ENCODE results near the gene ATP10A. TPM values are rescaled to one million over a fixed set of nuclear protein-coding genes. Genes with fewer than 3 reads are reported as not detected.
"Not testable (repeated sequence)": the region's sequence is repeated elsewhere in the genome, so short reads cannot be mapped to it uniquely, and the experiment has no call there.

The ATP10A gene
- total and polyA plus RNA-seq, 9 of the 15 experiments (the other 6 are each of a cell fraction or from before 2014, with no cell fraction given): 0.09 TPM; not detected in 8

DNA sequence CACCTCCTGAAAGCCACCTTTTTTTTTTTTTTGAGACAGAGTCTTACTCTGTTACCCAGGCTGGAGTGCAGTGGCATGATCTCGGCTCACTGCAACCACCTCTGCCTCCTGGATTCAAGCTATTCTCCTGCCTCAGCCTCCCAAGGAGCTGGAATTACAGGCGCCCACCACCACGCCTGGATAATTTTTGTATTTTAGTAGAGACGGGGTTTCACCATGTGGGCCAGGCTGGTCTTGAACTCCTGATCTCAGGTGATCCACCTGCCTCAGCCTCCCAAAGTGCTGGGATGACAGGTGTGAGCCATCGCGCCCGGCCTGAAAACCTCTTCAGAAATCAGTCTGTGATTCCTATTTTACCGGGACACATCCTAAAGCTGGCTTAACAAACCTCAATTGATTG is 91.4 kb downstream of the ATP10A start:
- H3K27me3 ChIP-seq (ENCODE audit: control insufficient read depth in 2 of 2, insufficient read depth in 2 of 2, low read length in 2 of 2): peaks cover 5 to 28% of the 10 kb centered on the region in 2 experiments; a peak in 3 of 5 replicates
- intact Hi-C loops (cut with micrococcal nuclease); H2AFZ ChIP-seq (ENCODE audit: low read depth, low read length); H3K4me2 ChIP-seq (ENCODE audit: insufficient read depth, low read length); H3K4me3 ChIP-seq; H3K4me1 ChIP-seq (replicated peaks in 1 of 2; ENCODE audit: control insufficient read depth in 2 of 2, insufficient read depth in 2 of 2, low read length in 2 of 2); in situ Hi-C loops (cut with MboI); H3K79me2 ChIP-seq (ENCODE audit: control insufficient read depth, insufficient read depth, low read length); H3K27ac ChIP-seq (ENCODE audit: extremely low read depth, low read depth, low read length); FAIRE-seq; DNase-seq (ENCODE audit: extremely low read depth in 1 of 4, low spot score in 3 of 4); CTCF ChIA-PET (ENCODE audit: low intra/inter-chr PET ratio); H3K36me3 ChIP-seq (ENCODE audit: control insufficient read depth, insufficient read depth, low read length); H3K9me1 ChIP-seq (ENCODE audit: control insufficient read depth, insufficient read depth, low read length); BruUV-seq (replicated peaks); ATAC-seq; H3K9me3 ChIP-seq (replicated peaks; ENCODE audit: control insufficient read depth, insufficient read depth, low read depth, low read length); H3K9ac ChIP-seq (ENCODE audit: insufficient read depth in 1 of 2, low read depth in 2 of 2, low read length in 2 of 2); H4K20me1 ChIP-seq (replicated peaks; ENCODE audit: control insufficient read depth, insufficient read depth, low read length): not testable (repeated sequence)
- 1% methylated on average over 7 of the region's 8 CpGs for WGBS (ENCODE audit: insufficient coverage, low coverage, missing lambda C conversion rate)
- POLR2A ChIA-PET: interaction anchor here (0.8 kb wide), 2 partner anchors 9 to 10 kb away, joined by 3 to 4 read pairs; no protein-coding TSS in a partner anchor

DNA sequence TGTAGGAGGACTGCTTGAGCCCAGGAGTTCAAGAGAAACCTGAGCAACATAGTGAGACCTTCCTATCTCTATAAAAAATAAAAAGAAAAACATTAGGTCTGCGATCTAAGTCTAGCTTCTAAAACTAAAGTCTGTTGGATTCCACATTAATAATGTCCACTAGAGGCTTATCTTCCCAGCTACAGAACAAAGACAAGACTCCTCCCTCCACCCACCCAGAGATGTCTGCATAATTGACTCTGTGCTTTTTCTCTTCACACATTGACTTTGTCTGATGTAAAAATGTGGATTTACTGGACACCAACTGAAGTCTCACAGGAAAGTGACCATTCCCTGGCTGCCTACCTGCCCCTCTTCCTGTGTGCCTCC is 91.8 kb downstream of the ATP10A start:
- ChIA-PET POLR2A (interaction anchor here (0.8 kb wide), 1 partner anchor 8 kb away, joined by 4 read pairs; no protein-coding TSS in a partner anchor), CTCF (ENCODE audit: low intra/inter-chr PET ratio) (no interaction called here)
- no peaks in the 10 kb centered on the region for H3K79me2 ChIP-seq (ENCODE audit: control insufficient read depth, insufficient read depth, low read length)
- H3K4me2 ChIP-seq (ENCODE audit: insufficient read depth, low read length): no peak overlapping the region
- H3K36me3 ChIP-seq (ENCODE audit: control insufficient read depth, insufficient read depth, low read length): no peaks in the 10 kb centered on the region
- H3K9me1 ChIP-seq (ENCODE audit: control insufficient read depth, insufficient read depth, low read length): no peaks in the 10 kb centered on the region
- H3K9me3 ChIP-seq (replicated peaks; ENCODE audit: control insufficient read depth, insufficient read depth, low read depth, low read length): no peaks in the 10 kb centered on the region
- H3K4me1 ChIP-seq (replicated peaks in 1 of 2; ENCODE audit: control insufficient read depth in 2 of 2, insufficient read depth in 2 of 2, low read length in 2 of 2): peaks cover 0 to 3% of the 10 kb centered on the region in 2 experiments; a peak in 1 of 5 replicates
- no peak overlapping the region for H3K9ac ChIP-seq (ENCODE audit: insufficient read depth in 1 of 2, low read depth in 2 of 2, low read length in 2 of 2)
- H3K27me3 ChIP-seq (ENCODE audit: control insufficient read depth in 2 of 2, insufficient read depth in 2 of 2, low read length in 2 of 2): peaks cover 5 to 31% of the 10 kb centered on the region in 2 experiments; a peak in 3 of 5 replicates
- DNase-seq (ENCODE audit: extremely low read depth in 1 of 4, low spot score in 3 of 4) (no peak), FAIRE-seq (no peak), ATAC-seq (no peak)
- in situ Hi-C loops (cut with MboI): no loop called here
- no peaks in the 10 kb centered on the region for H4K20me1 ChIP-seq (replicated peaks; ENCODE audit: control insufficient read depth, insufficient read depth, low read length)
- no TSS peak for BruUV-seq (replicated peaks)
- WGBS (ENCODE audit: insufficient coverage, low coverage, missing lambda C conversion rate): 0% methylated on average over 1 of the region's 1 CpG
- intact Hi-C loops (cut with micrococcal nuclease): no loop called here
- no peak overlapping the region for H3K27ac ChIP-seq (ENCODE audit: extremely low read depth, low read depth, low read length)
- H2AFZ ChIP-seq (ENCODE audit: low read depth, low read length): no peak overlapping the region
- no peak overlapping the region for H3K4me3 ChIP-seq
- TF ChIP-seq ARID3B (CRISPR knock-in tag; IDR thresholded peaks at IDR 0.05; ENCODE audit: borderline replicate concordance): no peak
- no peak for TF ChIP-seq KLF1 (tag; IDR thresholded peaks at IDR 0.05)
- TF ChIP-seq DDX20 (tag; IDR thresholded peaks at IDR 0.05; ENCODE audit: low read depth): no peak
- TF ChIP-seq FOXK1 (CRISPR knock-in tag; IDR thresholded peaks at IDR 0.05; ENCODE audit: borderline replicate concordance): no peak
- TF ChIP-seq ZNF174 (CRISPR knock-in tag; IDR thresholded peaks at IDR 0.05): no peak
